GM11168 (cell line): ENCODE data around the gene TLNRD1.

ENCODE experiments used
- in situ Hi-C: fragments of 300-500 bp; cut with MboI; formaldehyde crosslinking; loops from one replicate; pipeline ENCODE4 v1.12.0; 2022; ENCODE audit warnings: low sequenced_read_pairs; ENCODE audit not compliant: unreplicated experiment

The TLNRD1 gene

GRCh38 chr15:81050259-81050658, 49.5 kb downstream of the TLNRD1 start:
- in situ Hi-C loops, result no loop called here

GRCh38 chr15:81050805-81051204, 50.1 kb downstream of the TLNRD1 start:
- in situ Hi-C loops, result no loop called here

GRCh38 chr15:81052046-81052445, 51.3 kb downstream of the TLNRD1 start:
- in situ Hi-C loops, result no loop called here

GRCh38 chr15:81053621-81054020, 52.9 kb downstream of the TLNRD1 start:
- in situ Hi-C loops, result no loop called here

- in situ Hi-C loops, result no loop called here
These were observed 53.5 kb downstream of the TLNRD1 start for GRCh38 chr15:81054236-81054635.
